MM.1S (cell line): ENCODE results near the gene ICAM3.
"Not testable (repeated sequence)": the region's sequence is repeated elsewhere in the genome, so short reads cannot be mapped to it uniquely, and the experiment has no call there.

Source experiments
- DNase-seq: peaks from one replicate; pipeline ENCODE4 v3.0.0-alpha.2; 2015
- H2AFZ ChIP-seq: fragments of 300-600 bp; sonication (generic); 2 replicates; pipeline ENCODE4 v1.6.0; 2016; ENCODE audit warnings: antibody characterized with exemption, low read length
- H3F3A ChIP-seq: fragments of 300-600 bp; sonication (generic); 2 replicates; pipeline ENCODE4 v1.6.1; 2016; ENCODE audit warnings: mild to moderate bottlenecking, antibody characterized with exemption, low read length, moderate library complexity, mixed read lengths; ENCODE audit not compliant: insufficient read depth
- H3K27ac ChIP-seq: fragments of 300-600 bp; sonication (generic); 2 replicates; pipeline ENCODE4 v1.5.1; 2016; ENCODE audit warnings: mild to moderate bottlenecking, low read length
- H3K27me3 ChIP-seq: fragments of 300-600 bp; sonication (generic); replicated peaks from 2 replicates; pipeline ENCODE4 v1.6.0; 2016; ENCODE audit warnings: low read length; ENCODE audit not compliant: insufficient read depth
- H3K36me3 ChIP-seq: fragments of 300-600 bp; sonication (generic); replicated peaks from 2 replicates; pipeline ENCODE4 v1.6.1; 2016; ENCODE audit warnings: mild to moderate bottlenecking, low read length, mixed read lengths; ENCODE audit not compliant: insufficient read depth
- H3K4me1 ChIP-seq: fragments of 300-600 bp; sonication (generic); 2 replicates; pipeline ENCODE4 v1.6.1; 2016; ENCODE audit warnings: low read length, mixed read lengths
- H3K4me2 ChIP-seq: fragments of 300-600 bp; sonication (generic); 2 replicates; pipeline ENCODE4 v1.6.0; 2016; ENCODE audit warnings: low read depth, low read length
- H3K4me3 ChIP-seq: fragments of 300-600 bp; sonication (generic); 2 replicates; pipeline ENCODE4 v1.5.1; 2016; ENCODE audit warnings: low read length, mixed read lengths
- H3K79me2 ChIP-seq: fragments of 300-600 bp; sonication (generic); 2 replicates; pipeline ENCODE4 v1.6.1; 2016; ENCODE audit warnings: mixed run types, low read length, mixed read lengths
- H3K9ac ChIP-seq: fragments of 300-600 bp; sonication (generic); 2 replicates; pipeline ENCODE4 v1.6.1; 2016; ENCODE audit warnings: low read length, mixed read lengths
- H3K9me2 ChIP-seq: fragments of 300-600 bp; sonication (generic); replicated peaks from 2 replicates; pipeline ENCODE4 v1.6.1; 2016; ENCODE audit warnings: mild to moderate bottlenecking, low read length, mixed read lengths; ENCODE audit not compliant: insufficient read depth
- H3K9me3 ChIP-seq: fragments of 300-600 bp; sonication (generic); replicated peaks from 2 replicates; pipeline ENCODE4 v1.6.1; 2016; ENCODE audit warnings: mild to moderate bottlenecking, low read length, mixed read lengths; ENCODE audit not compliant: insufficient read depth
- H4K20me1 ChIP-seq: fragments of 300-600 bp; sonication (generic); 2 replicates; pipeline ENCODE4 v1.6.1; 2016; ENCODE audit warnings: mild to moderate bottlenecking, low read length, moderate library complexity, mixed read lengths; ENCODE audit not compliant: insufficient read depth
- CTCF ChIP-seq: fragments of 300-600 bp; sonication (generic); IDR thresholded peaks from 2 replicates; pipeline ENCODE4 v1.5.1; 2016; ENCODE audit warnings: antibody characterized with exemption, low read length, mixed read lengths
- EZH2 ChIP-seq: fragments of 300-600 bp; sonication (generic); optimal IDR thresholded peaks from 2 replicates; pipeline ENCODE3; 2017; ENCODE audit warnings: low read depth, mild to moderate bottlenecking, antibody characterized with exemption, low read length, mixed read lengths
- EZH2phosphoT487 ChIP-seq: fragments of 300-600 bp; sonication (generic); IDR thresholded peaks from 2 replicates; pipeline ENCODE4 v1.6.1; 2018; ENCODE audit warnings: antibody characterized with exemption, low read length

ICAM3 gene, protein sequence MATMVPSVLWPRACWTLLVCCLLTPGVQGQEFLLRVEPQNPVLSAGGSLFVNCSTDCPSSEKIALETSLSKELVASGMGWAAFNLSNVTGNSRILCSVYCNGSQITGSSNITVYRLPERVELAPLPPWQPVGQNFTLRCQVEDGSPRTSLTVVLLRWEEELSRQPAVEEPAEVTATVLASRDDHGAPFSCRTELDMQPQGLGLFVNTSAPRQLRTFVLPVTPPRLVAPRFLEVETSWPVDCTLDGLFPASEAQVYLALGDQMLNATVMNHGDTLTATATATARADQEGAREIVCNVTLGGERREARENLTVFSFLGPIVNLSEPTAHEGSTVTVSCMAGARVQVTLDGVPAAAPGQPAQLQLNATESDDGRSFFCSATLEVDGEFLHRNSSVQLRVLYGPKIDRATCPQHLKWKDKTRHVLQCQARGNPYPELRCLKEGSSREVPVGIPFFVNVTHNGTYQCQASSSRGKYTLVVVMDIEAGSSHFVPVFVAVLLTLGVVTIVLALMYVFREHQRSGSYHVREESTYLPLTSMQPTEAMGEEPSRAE

GRCh38 chr19:10339380-10339960 lies at the start of gene ICAM3:
Gene ICAM3 (minus strand): TSS chr19:10339624. CDS start chr19:10339614, 10 bp downstream.
- Histone ChIP-seq H3K9ac (peak within 1 kb of the TSS; percentile 68), H2AFZ (peak within 1 kb of the TSS; percentile 97), H3K4me3 (peak within 1 kb of the TSS; percentile 77), H3K4me2 (peak within 1 kb of the TSS; percentile 92), H3K79me2 (peaks cover 23% of the 10 kb centered on the region), H3F3A (no peaks in the 10 kb centered on the region), H3K27ac (no peak within 1 kb of the TSS), H3K9me2 (no peaks in the 10 kb centered on the region), H3K36me3 (no peaks in the 10 kb centered on the region), H3K27me3 (no peaks in the 10 kb centered on the region), H3K4me1 (peaks cover 12% of the 10 kb centered on the region; the same call in 1 of the 2 replicates), H4K20me1 (no peaks in the 10 kb centered on the region), H3K9me3 (no peaks in the 10 kb centered on the region)
- TF ChIP-seq EZH2 (no peak), CTCF (no peak), EZH2phosphoT487 (no peak)
- peak; percentile 59 for DNase-seq

- Histone ChIP-seq H3F3A (no peaks in the 10 kb centered on the region), H3K9ac (no peak overlapping the region), H3K9me3 (no peaks in the 10 kb centered on the region), H3K4me3 (no peak overlapping the region), H3K4me1 (no peaks in the 10 kb centered on the region), H2AFZ (no peak overlapping the region), H3K36me3 (0 out of 2 replicates have a peak, but pooled peaks cover 3% of the 10 kb centered on the region), H3K4me2 (peak overlapping the region; percentile 23; the same call in 1 of the 2 replicates), H3K27me3 (no peaks in the 10 kb centered on the region), H4K20me1 (no peaks in the 10 kb centered on the region), H3K9me2 (no peaks in the 10 kb centered on the region), H3K27ac (no peak overlapping the region), H3K79me2 (no peaks in the 10 kb centered on the region)
- DNase-seq, result peak; percentile 75
- TF ChIP-seq CTCF, result peak; percentile 92
- TF ChIP-seq EZH2, result no peak
These were observed 49.5 kb upstream of the ICAM3 start for GRCh38 chr19:10388957-10389356.

- Histone ChIP-seq H3K9me2 (no peaks in the 10 kb centered on the region), H3K4me2 (no peak overlapping the region), H3F3A (no peaks in the 10 kb centered on the region), H4K20me1 (no peaks in the 10 kb centered on the region), H3K27me3 (no peaks in the 10 kb centered on the region), H3K27ac (no peak overlapping the region), H3K4me3 (no peak overlapping the region), H3K4me1 (peaks cover 5% of the 10 kb centered on the region), H3K79me2 (peaks cover 8% of the 10 kb centered on the region), H3K9me3 (no peaks in the 10 kb centered on the region), H3K9ac (no peak overlapping the region), H3K36me3 (no peaks in the 10 kb centered on the region), H2AFZ (no peak overlapping the region)
- TF ChIP-seq EZH2 (no peak), EZH2phosphoT487 (no peak), CTCF (no peak)
- no peak for DNase-seq
These were observed 45.2 kb upstream of the ICAM3 start for GRCh38 chr19:10384580-10384979.

DNA sequence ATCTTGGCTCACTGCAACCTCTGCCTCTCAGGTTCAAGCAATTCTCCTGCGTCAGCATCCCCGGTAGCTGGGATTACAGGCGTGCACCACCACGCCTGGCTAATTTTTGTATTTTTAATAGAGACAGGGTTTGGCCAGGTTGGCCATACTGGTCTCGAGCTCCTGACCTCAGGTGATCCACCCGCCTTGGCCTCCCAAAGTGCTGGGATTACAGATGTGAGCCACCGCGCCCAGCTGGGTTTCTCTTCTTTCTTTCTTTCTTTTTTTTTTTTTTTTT lies 43.7 kb upstream of the ICAM3 start:
- not testable (repeated sequence) for DNase-seq, H3K9me2 ChIP-seq, H3K9me3 ChIP-seq, H3K4me3 ChIP-seq, H3K27me3 ChIP-seq, H3K36me3 ChIP-seq, H3K27ac ChIP-seq, H3F3A ChIP-seq, H3K4me2 ChIP-seq, H3K9ac ChIP-seq, H4K20me1 ChIP-seq, H3K4me1 ChIP-seq, H2AFZ ChIP-seq
- peaks cover 17% of the 10 kb centered on the region for H3K79me2 ChIP-seq
